Metanephros (tissue), 2 donors: ENCODE results near the gene CBX1. TPM values are rescaled to one million over a fixed set of nuclear protein-coding genes. Genes with fewer than 3 reads are reported as not detected.

Experiments
- small RNA-seq: library from RNA; depleted of rRNA; stranded (forward); fragments of <200 nt; gene quantifications from one replicate; pipeline ENCODE3, GENCODE V24; 2014; ENCODE audit warnings: low replicate concordance
- total RNA-seq: library from RNA; depleted of rRNA; stranded (reverse); fragments of >200 nt; gene quantifications from one replicate; pipeline ENCODE4 v1.2.3, GENCODE V29; 2014

The CBX1 gene
- total RNA-seq: 63.2 TPM

GRCh38 chr17:48101012-48101720, at the start of gene CBX1:
Gene CBX1 (minus strand): TSS chr17:48101478. CDS start chr17:48077004, 24,474 bp downstream.

DNA sequence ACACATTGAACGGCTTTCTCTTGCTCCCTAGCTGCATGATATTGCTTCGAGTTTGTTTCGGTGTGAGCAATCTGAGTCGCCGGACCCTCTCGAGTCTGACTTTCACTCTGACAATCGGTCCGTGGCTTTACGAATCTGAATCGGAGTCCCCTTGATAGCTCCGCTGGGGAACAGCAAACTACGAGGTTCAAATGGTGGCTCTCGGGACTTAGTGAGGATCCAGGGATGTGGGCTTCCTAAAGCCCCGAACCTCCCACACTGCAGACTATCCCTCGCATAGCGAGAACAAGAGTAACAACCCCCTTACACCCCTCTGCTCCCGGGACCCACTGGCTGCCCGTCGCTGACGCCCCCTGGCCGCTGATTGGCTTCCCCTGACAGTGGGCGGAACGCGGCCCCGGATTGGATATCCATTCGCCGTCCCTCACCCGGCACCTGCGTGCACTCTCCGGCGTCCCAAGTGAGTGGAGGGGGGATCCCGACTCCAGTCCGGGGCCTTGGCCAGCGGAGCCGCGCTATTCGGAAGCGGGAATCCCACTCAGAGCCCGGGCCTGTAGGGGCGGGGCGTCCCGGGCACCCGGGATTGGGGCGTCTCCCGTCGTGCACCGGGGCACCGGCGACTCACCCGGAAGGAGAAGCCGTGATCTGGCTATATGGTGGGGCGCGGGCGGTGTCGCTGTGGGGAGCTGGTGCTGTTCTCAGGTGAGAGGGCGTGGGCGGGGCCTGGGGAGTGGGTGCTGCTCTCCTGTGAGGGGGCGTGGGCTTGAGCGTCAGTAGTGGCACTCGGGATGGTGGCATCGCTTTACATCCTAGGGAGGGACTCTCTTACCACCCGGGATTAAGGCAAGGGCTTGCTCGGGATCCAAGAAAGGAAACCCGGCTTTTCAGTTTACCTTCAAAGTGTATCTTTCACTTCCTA, 6.1 kb upstream of the CBX1 start, which contains the start of gene SNX11:
Gene SNX11, plus strand, starts transcription at position 630 of the 919 bp plus-strand sequence. CDS start 4,278 bp downstream, outside the sequence.

DNA sequence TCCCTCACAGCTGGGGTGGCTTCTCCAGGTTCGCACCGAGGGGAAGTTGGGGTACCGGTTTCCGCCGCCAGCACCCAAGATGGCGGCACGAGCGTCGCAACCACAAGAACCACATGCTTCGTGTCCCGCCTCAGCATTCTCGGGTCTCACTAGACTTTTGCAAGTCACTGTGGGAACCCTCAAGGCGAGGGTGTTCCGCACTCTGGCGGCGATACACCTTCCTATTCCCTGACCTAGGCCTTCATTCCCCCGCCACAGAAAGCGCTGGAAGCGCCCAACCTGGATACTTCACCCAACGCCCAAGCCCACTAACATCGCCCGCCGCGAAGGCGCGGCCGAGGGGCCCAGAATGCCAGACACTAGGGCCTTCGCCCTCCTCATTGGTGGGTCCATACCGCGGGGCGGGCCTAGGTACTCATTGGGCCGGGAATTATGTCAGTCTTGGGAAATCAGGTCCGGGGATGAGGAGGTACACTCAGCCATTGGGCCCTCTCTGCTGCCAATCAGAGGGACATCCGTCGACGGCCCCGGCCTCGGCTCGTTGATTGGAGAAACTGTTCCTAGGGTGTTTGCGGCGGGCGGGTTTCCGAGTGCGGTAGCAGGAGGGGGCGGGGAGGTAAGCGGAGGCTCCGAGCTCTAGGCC, 53.4 kb downstream of the CBX1 start, which contains the start of gene NFE2L1:
Gene NFE2L1, plus strand, starts transcription at position 619 of the 643 bp plus-strand sequence. CDS start 2,760 bp downstream, outside the sequence.

DNA sequence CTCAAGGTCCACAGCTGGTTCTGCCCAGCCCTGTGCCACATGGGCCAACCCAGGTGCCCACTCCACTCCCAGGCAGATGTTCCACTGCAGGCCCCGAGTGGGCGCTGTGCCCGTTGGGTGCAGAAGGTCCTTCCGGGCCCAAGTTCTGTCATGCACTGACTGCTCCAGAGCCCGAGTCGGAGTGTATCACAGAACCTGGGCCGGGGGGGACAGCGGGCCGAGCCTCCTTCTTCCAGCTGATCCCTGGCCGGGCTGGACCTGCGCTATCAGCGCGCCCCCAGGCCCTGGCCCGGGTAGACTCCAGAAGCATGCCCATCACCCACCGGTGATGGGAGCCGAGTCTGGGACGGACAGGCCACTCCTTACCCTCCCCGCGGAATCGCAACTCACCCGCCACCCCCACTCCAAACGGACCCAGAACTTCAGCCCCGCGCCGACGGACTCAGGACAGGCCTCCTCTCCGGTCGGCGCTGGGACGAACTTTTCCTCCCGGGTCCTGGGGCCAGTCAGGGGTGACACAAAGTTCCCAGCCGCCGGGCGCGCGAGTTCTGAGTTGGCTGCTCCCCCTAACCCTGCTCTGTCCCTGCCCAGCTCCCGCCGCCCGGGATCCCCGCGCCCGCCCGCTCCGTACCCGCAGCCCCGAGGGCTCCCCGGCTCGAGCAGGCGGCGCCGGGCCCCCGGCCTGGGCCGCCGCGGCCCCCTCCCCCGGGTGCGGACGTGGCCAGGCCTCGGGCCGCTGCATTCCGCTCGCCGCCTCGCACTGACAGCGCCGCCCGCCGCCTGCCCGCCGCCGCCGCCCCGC, 64.0 kb downstream of the CBX1 start, which contains the start of gene COPZ2:
Gene COPZ2, minus strand, starts transcription at position 762 of the 802 bp plus-strand sequence. Its CDS starts 20 bp downstream, at position 742.

Small RNAs within 50 kb of the gene (small RNA-seq; reads per million reads assigned to genes)
- gene AC004477.2: not detected
- gene MIR152: 106 reads per million, percentile 98 among the genes with 10 or more reads in this experiment
- not detected for gene RNU6-1201P

Other genes with a start within 250 kb of the CBX1 start
- 5.0 TPM for gene SP2, start 205.2 kb downstream of the CBX1 start, total RNA-seq
- 16.1 TPM for gene PNPO, start 159.9 kb downstream of the CBX1 start, total RNA-seq
- 14.5 TPM for gene PRR15L, start 143.6 kb downstream of the CBX1 start, total RNA-seq
- gene CDK5RAP3, start 130.4 kb downstream of the CBX1 start, total RNA-seq: 156 TPM
- gene COPZ2, start 63.7 kb downstream of the CBX1 start, total RNA-seq: 12.4 TPM
- 164 TPM for gene NFE2L1, start 53.1 kb downstream of the CBX1 start, total RNA-seq
- gene SNX11, start 6.3 kb upstream of the CBX1 start, total RNA-seq: 12.0 TPM